T-helper 22 cell (primary cell): Measurements from ENCODE around the gene DNM3.

Experiments
- DNase-seq: peaks from one replicate; pipeline ENCODE4 v3.0.0-alpha.2; 2020; ENCODE audit warnings: low read depth

The DNM3 gene

DNA sequence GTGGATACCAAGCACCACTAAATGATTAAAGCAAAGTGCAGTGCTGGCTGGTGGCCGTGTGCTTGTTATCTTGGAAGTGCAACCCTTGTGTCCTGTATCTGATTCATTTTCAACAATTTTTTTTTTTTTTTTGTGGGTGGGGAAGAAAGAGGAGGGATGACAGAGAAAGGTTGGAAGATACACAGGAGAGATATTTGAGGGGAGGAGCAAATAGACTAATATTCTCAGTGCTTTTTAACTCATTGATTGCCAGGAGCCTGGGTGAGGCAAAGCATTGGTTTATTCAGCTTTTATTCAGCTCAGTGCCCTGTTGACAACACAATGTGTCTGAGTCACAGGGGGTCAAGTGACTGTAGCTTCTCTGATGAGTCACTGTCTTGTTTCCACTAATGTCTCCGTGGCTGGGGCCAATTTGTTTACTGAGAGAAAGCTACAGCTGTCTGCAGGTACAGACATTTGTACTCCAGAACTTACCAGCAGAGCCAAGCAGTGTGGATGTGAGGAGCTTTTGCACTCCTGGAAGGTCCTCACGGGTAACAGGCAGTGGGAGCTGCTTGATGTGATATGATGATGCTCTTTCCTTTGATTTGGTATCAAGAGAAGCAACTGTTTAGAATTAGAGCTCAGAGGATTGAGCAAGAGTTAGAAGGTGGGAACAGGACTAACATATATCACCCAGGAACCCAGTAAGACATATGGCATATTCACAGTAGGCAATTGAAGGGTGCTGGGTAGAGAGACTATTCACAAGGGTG is 23.6 kb upstream of the DNM3 start:
- no peak for DNase-seq

DNA sequence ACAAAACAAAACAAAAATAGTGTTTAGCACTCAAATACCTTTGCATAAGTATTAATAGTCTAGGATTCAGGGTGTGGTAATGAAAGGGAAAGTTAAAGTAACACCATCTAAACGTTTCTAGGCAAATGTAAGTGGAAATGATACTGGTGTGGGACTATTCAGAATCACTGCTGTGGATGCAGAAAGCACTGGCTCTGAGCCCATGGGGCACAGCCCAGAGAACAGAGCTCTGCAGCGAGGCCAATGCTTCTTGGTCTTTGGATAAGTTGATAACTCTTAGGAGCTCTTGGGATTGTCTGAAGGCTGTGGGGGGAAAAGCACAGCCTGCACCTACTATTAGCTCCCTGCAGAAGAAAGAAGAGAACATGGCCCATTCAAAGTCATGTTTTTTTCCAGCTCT is 21.4 kb upstream of the DNM3 start:
- no peak for DNase-seq

DNA sequence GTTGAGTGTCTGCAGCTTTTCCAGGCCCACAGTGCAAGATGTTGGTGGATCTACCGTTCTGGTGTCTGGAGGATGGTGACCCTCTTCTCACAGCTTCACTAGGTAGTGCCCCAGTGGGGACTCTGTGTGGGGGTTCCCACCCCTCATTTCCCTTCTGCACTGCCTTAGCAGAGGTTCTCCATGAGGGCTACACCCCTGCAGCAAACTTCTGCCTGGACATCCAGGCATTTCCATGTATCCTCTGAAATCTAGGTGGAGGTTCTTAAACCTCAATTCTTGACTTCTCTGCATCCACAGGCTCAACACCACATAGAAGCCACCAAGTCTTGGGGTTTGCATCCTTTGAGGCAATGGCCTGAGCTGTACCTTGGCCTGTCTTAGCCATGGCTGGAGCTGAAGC is 14.3 kb upstream of the DNM3 start:
- no peak for DNase-seq

DNA sequence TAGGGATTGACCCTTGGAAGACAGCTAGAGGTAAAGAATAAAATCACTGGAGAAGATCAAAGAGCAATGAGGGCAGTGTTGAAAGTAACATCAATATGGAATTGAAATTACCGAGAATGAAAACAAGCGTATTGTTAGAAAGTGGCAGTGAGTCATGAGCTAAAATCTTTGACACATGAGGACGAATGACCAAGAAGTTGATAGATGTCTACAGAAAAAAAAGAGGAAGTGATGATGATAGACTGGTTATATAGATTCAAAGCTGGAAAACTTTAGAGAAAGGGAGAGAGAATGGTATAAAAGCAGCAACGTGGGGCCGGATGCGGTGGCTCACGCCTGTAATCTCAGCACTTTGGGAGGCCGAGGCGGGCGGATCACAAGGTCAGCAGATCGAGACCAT is 12.5 kb upstream of the DNM3 start:
- DNase-seq, result no peak

DNA sequence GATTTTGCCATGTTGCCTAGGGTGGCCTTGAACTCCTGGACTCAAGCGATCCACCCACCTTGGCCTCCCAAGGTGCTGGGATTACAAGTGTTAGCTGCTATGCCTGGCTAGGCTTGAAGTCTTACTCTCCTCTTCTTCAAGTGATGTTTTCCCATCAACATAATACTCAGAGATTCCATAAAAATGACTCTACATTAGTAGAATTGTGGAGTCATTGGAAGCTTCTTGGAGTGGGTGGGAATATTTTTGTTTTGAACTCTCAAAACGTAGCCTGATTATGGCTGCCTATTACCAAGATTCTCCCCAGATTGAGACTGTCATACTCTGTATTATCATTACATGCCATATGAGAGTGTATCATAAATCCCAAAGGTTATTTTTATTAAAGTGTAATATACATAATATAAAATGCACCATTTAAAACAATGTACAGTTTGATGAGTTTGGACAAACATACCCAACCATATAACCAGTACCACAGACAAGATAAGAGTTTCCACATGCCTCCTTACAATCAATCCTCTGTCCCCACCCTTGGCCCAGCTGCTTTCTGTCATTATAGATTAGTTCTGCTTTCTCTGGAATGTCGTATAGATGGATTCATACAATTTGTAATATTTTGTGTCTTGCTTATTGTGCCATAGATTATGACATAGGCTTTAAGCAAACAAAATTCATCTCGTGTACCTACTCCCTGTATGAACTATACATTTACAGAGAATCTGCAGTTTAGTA is 8.0 kb upstream of the DNM3 start:
- DNase-seq, result no peak

DNA sequence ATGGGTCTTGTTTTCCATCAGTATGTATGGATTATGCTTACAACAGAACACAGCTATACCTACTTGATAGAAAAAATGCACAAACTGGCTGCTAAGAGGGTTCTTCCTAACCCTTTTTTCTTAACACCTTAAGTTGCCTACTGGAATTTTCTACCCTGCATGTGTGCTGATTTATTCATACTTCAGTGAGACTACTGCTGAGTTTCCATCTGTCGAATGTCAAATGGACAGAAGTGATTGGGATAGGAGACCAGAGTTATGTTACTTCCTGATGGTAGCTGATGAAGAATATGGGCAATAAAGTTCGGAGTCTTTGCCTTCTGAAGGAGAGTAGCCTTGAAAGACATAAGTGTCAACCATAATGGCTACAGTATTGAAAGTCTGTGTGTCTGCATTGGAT is 6.5 kb upstream of the DNM3 start:
- DNase-seq, result no peak

DNA sequence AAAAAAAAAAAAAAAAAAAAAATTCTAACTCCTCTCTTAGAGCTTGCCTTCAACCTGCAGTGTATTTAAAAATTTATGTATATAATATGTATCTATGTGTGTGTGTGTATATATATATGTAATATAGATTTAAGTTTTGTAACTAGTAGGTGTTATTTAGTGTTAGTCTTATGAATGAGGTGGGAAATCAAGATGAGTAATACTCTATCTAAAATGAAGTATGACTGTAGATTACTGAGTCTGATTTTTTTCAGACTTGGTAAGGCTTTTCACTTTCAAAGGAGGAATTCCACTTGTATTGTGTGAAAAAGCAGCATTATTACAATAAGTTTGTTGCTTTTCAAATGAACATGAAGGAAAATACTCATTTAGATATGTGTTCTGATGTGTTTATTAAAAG is 5.4 kb upstream of the DNM3 start:
- DNase-seq, result no peak

DNA sequence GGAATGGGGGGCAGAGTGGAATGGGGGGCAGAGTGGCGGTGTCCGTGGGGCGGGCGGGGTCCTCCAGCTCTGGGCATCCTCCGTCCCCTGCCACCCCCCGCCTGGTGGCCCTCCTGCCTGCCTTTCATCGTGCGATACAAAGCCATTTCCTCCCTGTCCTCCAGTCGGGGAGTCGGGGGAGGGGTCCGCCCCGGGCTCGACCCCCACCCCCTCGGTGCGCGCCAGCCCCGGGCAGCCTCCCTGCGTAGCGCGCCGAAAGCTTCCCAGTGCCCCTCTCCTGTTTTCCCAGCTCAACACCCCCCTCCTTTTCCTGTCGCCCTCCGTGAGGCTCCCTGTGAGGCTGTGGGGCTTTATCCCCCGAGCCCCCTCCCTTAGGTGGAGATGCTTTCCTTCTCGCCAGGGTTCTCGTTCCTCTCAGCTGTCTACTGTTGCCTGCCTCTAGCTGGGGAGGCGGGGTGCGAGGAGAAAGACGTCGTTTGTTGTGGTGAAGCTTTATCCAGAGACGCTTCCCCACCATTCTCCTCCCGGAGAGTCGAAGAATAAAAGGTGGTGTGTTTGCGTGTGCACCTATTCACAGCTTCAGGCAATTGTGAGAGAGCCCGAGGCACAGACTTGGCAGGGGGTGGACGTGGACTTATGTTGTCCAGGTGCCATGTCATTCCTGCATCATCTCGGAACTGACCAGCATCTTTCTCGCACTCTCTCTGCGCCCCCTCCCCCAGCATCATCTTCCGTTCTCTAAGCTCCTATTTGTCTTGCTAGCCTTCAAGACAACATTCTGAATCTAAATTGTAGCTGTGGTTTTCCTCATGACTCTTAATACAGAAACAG is 848 bp downstream of the DNM3 start:
- DNase-seq, result no peak

DNA sequence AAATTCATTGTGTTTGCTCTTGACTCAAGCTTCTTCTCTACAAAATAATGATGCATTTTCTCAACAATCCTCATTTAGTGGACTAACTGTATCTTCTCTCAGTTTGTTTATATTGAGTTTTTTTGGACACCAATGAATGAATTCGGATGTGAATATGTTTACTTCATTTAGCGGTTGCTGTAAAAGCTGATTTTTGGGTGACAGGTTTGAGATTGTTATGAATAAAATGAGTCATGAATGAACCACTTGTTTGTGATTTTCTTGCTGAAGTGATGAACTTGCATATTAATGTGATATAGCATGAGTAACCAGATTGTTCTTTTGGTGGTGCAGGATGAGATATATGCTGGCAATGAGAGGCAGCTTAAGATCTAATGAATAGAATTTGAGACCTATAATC is 3.1 kb downstream of the DNM3 start:
- no peak for DNase-seq

DNA sequence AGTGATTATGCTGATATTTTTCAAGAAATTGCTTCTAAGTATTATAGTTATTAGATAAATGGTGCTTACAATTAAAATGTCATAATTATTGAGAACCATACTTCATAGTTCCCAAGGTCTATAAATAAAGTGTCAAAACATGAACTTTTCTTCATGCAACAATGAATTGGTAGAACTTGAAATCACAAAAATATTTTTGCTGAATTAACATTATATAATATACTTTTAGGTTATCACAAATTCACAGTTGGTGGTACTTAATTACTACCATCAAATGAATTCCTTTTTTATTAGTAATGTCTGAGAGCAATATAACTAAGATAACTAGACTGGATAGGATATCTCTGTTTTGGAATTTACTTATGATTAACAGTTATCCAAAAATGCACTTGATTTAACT is 4.7 kb downstream of the DNM3 start:
- DNase-seq, result no peak

DNA sequence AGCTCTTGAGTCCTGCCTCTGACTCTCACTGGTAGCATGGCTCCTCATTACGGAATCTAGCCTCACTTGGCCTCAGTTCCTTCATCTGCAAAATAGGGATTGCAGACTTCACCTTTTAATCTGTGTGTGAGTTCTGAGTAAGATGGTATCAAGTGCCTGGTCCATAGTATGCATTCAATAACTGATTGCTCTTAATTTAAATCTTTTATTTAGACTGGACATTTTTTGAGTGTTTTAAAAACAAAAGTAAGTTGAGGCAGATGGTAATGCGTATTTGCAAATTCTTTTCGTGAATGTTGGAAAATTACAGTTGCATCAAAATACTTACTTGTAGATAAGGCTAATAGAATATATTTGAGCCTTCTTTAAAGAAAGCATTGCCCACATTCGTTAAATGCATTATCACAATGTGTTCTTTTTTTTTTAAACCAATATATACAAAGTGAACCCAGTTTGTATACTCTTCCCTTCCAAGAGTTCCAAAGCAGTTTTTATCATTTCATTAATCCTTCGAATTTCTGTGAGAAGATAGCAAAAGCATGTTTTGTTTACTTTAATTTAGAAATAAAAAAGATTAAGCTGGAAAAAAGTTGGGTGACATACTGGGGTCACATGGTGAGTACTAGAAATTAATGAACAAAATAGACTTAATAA is 8.1 kb downstream of the DNM3 start:
- DNase-seq, result no peak

DNA sequence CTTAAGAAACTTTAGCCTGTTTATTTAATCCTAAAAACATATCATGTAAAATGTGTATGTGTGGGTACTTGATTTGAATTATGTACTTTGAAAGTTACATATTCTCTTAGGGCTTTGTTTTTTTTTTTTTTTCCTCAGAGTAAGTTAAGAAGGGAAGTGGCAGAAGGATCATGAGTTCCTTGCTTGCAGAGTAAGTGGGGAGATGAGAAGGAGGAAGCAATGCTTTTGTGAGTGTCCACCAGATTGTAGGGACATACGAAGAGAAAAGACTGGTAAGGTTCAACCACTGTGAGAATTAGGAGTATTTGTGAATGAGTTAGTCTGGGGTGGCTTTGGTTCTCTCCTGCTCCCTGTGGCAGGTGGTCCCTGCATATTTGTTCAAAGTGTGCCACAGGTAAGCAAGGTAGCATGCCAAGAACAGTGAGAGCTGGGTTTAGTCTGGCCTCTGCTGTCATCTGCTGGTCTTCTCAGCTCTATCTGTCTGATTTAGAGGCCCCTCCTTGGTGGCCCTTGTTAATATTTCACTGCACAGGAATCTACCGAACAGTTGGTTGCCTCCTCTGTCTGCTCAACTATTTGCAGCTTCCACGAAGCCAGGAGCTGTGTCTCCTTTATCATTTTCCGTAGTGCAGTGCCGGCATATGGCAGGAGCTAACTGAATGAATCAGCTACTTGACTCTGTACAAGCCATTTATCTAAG is 9.5 kb downstream of the DNM3 start:
- DNase-seq, result no peak

DNA sequence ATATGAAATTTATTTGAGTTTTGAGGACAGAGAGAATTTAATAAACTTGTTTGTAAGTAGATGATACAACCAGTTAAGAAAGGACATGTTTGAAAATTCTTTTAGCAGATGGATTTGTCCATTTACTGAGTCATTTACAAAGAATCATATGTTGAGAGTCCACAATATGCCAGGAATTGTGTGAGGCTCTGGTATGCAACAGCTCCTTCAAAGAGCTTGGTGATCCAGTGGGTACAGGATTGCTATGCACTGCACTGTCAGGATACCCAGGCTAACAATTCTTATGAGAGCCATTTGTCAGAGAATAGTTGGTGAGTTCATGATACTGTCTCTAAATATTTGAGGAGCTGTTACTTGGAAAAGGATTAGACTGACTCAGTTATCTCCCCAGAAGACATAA is 11.0 kb downstream of the DNM3 start:
- no peak for DNase-seq

DNA sequence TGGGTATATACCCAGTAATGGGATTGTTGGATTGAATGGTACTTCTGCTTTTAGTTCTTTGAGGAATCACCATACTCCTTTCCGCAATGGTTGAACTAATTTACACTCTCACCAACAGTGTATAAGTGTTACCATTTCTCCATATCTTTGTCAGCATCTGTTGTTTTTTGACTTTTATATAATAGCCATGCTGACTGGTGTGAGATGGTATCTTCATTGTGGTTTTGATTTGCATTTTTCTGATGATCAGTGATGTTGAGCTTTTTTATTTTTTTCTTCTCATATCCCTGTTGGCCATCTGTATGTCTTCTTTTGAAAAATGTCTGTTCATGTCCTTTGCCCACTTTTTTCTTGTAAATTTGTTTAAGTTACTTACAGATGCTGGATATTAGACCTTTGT is 14.1 kb downstream of the DNM3 start:
- no peak for DNase-seq

DNA sequence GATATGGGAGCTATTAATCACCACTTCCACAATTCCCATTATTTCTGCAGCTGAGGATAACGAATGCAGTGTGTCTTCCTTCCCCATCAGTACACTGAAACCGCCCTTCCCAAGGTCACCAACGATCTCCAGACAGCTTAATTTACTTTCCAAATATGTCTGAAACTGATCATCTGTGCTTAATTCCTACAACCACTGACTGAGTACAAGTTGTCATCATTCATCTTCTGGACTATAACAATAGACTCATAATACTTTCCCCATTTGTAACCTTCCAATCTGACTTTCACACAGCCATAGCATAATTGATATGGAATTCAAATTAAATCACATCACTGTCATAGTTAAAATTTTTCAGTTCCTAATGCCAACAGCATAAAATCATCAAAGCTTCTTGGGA is 17.4 kb downstream of the DNM3 start:
- DNase-seq, result no peak

DNA sequence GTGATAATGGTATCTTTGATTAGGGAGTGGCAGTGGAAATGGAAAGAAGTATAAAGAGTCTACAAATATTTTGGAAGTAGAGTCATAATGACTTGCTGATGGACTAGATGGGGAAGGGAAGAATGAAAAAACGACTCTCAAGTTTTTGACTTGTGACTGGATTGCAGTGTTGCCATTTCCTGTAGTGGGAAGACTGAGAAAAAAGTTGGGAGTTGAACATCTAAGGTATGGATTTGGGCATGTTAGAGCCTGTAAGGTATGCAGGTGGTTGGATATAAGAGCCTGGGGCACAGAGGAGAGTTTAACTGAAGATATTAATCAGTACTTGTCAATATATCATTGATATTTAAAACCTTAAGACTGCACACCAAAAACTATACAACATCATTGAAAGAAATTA is 19.4 kb downstream of the DNM3 start:
- no peak for DNase-seq

DNA sequence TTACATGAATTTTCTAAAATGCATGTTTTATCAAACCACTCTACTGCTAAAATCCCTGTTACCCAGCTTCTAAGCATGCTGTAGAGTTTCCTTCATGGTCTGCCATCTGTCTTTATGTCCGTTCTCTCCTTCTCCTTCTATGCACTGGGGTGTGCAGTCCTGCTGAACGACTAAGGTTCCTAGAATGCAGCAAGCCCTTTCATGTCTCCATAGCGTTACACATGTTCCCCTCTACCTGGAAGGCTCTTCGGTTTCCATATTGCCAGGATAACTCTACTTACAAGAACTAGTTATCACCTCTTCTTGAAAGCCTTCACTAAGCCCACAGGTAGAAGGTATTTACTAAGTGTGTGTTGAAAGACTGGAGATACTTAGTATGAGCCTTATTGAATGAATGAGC is 22.2 kb downstream of the DNM3 start:
- no peak for DNase-seq

DNA sequence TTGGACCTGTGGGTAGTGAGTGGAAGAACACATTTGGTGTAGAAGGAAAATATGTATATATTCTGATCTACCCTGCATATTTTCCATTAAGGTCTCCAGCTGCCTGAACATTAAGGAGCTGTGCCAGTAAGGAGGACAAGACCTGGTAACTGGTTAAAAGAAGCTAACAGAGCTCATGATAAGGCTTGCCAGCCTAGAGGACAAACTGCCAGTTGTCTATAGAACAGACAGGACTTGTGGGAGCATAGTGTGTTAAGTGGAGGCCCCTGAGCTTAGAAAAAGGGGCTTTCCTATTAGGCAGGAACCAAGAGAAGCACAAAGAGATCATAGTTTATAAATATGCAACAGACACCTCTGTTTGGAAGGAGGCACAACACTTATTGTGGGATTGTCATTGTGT is 23.0 kb downstream of the DNM3 start:
- DNase-seq, result no peak

DNA sequence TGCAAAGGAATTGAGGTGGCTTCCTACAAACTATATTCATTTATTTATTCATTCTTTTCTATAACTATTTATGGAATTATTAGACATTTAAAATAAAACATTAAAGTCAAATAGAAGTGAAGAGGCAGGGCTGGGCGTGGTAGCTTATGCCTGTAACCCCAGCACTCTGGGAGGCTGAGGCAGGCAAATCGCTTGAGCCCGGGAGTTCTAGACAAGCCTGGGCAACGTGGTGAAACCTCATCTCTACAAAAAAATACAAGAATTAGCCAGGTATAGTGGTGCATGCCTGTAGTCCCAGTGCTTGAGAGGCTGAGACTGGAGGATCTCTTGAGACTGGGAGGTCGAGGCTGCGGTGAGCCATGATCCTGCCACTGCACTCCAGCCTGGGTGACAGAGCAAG is 23.8 kb downstream of the DNM3 start:
- DNase-seq, result no peak

DNA sequence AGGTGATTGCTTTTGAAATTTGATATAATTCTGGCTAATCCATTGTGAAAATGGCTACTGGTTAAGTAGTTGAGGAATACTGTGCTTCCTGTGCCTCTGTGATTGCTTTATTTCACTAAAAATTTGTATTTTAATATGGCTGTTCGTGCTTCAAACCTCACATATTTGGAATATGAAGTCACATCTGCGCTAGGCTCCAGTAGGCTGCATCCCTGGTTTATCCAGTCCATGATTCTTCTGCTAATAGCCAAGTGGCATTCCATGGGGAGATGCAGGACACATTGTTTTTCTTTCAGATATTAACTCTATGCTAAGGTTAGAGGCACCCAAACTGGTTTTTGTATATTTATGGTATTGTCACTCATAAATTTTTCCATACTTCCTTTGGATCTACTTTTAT is 25.9 kb downstream of the DNM3 start:
- DNase-seq, result no peak

DNA sequence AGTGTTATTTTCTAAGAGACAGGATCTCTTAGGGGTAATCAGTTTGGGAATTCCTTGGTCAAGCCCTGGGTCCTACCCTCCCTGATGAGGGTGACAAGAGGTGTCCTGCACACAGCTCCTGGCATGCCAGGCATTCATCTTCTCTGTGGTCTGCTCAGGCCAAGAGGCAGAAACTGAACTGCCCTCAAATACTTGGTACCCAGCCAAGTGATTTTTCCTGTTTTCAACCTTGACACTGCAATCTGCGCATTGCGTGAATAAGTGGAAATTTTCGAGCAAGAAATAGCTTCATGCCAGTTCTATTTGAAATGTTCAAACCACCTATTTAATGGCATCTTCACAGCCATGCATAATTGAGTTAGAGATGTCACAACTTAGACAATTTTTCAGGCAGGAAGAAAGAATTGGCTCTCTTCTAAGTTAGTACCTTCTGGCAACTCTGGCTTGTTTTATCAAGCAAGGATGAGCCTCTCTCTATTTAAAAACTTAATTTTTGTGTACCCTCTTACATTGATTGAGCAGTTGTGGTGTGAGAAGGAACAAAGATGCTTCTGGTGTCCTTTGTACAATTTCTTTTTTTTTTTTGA is 27.0 kb downstream of the DNM3 start:
- no peak for DNase-seq

DNA sequence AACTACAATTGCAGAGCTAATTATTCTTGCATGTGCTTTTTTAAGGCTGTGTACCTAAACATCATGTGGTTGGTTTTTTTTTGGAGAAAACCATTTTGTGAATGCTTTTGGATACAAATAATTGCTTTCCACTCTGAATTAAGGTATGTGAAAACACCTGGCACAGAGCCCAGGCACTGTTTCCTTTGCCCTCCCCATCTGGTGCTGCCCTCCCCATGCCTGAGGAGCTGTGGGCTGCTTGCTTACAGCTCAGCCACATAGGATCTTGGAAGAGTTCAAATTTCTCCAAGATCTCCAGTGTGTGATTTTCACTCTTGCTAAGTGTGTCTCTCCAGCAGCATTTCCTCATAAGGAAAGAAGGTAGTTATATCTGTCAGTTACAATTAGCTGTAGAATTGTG is 27.8 kb downstream of the DNM3 start:
- DNase-seq, result no peak
